Measurements from ENCODE around the gene C1RL.

GRCh38 chr12:7072035-7072434 is 37.0 kb downstream of the C1RL start:
- TF ChIP-seq CTCF (IDR thresholded peaks at IDR 0.05; ENCODE audit: borderline replicate concordance, extremely low read depth, low read length, poor library complexity, severe bottlenecking) (no peak), EZH2 (IDR thresholded peaks at IDR 0.05; ENCODE audit: borderline replicate concordance, low read depth, low read length, severe bottlenecking) (no peak)

Data from DND-41 (cell line).